HCT116 (cell line): ENCODE results near the gene FTO.

Experiments used
- CTCF ChIP-seq, 3 experiments: fragments of 200-600 bp in 1 of 3; sonication (generic) in 1 of 3; IDR thresholded peaks in 2 of 3; conservative IDR thresholded peaks in 1 of 3; 2 replicates each; pipeline ENCODE4 v1.5.1; 2012 to 2017; ENCODE audit warnings: low read depth in 2 of 3, low read length in 2 of 3, antibody characterized with exemption in 1 of 3, borderline replicate concordance in 1 of 3, control low read depth in 1 of 3, mild to moderate bottlenecking in 1 of 3, mixed read lengths in 1 of 3, mixed run types in 1 of 3, moderate library complexity in 1 of 3; ENCODE audit not compliant: insufficient read depth in 1 of 3
- POLR2AphosphoS5 ChIP-seq: IDR thresholded peaks from 2 replicates; pipeline ENCODE4 v1.6.1; 2011; ENCODE audit warnings: mild to moderate bottlenecking, low read depth, low read length, moderate library complexity

GRCh38 chr16:53711390-53711789 is 7.4 kb downstream of the FTO start:
- TF ChIP-seq CTCF (IDR thresholded peaks at IDR 0.05 in 2 of 3, conservative IDR thresholded peaks at IDR 0.05 in 1 of 3; ENCODE audit: borderline replicate concordance in 1 of 3, insufficient read depth in 1 of 3, low read depth in 2 of 3, low read length in 2 of 3) (no peak), POLR2AphosphoS5 (no peak)
